Brain microvascular endothelial cell (primary cell): Measurements from ENCODE around the gene SNX21.

ENCODE experiments used
- DNase-seq: peaks from one replicate; pipeline ENCODE4 v3.0.0-alpha.2; 2020
- H3K27ac ChIP-seq: fragments of 250-450 bp; sonication (Bioruptor Pico); 2 replicates; pipeline ENCODE4 v1.5.1; 2020; ENCODE audit warnings: mild to moderate bottlenecking, moderate library complexity
- H3K27me3 ChIP-seq: fragments of 250-450 bp; sonication (Bioruptor Pico); replicated peaks from 2 replicates; pipeline ENCODE4 v1.5.1; 2020; ENCODE audit warnings: mild to moderate bottlenecking
- H3K36me3 ChIP-seq: fragments of 250-450 bp; sonication (Bioruptor Pico); replicated peaks from 2 replicates; pipeline ENCODE4 v1.5.1; 2020; ENCODE audit warnings: mild to moderate bottlenecking
- H3K4me3 ChIP-seq: 2 replicates; pipeline ENCODE4 v1.5.1; 2011; ENCODE audit warnings: low read depth, mild to moderate bottlenecking, control low read depth, low read length, moderate library complexity
- CTCF ChIP-seq: IDR thresholded peaks from 2 replicates; pipeline ENCODE4 v1.5.1; 2011; ENCODE audit warnings: low read depth, mild to moderate bottlenecking, moderate library complexity, low read length, control low read depth, inconsistent platforms; ENCODE audit errors: missing control alignments
- in situ Hi-C: cut with HindIII; loops from 2 replicates; pipeline ENCODE4 v1.10.0; 2017; ENCODE audit warnings: low sequenced_read_pairs, low pct_ligation_motif_present

The SNX21 gene

GRCh38 chr20:45859916-45860315 is 26.3 kb downstream of the SNX21 start:
- in situ Hi-C loops = no loop called here
- Histone ChIP-seq H3K27me3 (no peaks in the 10 kb centered on the region), H3K27ac (no peak overlapping the region), H3K4me3 (no peak overlapping the region), H3K36me3 (no peaks in the 10 kb centered on the region)
- DNase-seq = no peak
- TF ChIP-seq CTCF = no peak

DNA sequence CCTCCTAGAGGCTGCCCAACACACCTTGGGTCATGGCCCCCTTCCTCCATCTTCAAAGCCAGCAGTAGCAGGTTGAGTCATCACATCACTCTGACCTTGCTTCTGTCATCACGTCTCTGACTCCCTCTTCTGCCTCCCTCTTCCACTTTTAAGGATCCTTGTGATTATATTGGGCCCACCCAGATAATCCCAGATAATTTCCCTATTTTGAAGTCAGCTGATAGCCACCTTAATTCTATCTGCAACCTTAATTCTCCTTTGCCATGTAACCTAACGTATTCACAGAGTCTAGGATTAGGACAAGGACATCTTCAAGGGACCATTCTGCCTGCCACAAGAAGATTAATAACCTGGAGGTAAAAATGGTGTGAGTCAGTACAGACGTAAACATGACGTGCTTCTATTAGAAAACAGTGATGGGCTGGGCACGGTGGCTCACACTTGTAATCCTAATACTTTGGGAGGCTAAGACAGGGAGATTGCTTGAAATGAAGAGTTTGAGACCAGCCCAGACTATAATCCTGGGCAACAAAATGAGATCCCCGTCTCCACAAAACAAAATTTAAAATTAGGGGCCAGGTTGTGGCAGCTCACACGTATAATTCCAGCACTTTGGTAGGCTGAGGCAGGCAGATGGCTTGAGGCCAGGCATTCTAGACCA is 27.1 kb downstream of the SNX21 start:
- H3K4me3 ChIP-seq = no peak overlapping the region
- H3K27ac ChIP-seq = no peak overlapping the region
- no peak for DNase-seq
- in situ Hi-C loops = no loop called here
- no peak for TF ChIP-seq CTCF
- no peaks in the 10 kb centered on the region for H3K27me3 ChIP-seq
- H3K36me3 ChIP-seq = no peaks in the 10 kb centered on the region

DNA sequence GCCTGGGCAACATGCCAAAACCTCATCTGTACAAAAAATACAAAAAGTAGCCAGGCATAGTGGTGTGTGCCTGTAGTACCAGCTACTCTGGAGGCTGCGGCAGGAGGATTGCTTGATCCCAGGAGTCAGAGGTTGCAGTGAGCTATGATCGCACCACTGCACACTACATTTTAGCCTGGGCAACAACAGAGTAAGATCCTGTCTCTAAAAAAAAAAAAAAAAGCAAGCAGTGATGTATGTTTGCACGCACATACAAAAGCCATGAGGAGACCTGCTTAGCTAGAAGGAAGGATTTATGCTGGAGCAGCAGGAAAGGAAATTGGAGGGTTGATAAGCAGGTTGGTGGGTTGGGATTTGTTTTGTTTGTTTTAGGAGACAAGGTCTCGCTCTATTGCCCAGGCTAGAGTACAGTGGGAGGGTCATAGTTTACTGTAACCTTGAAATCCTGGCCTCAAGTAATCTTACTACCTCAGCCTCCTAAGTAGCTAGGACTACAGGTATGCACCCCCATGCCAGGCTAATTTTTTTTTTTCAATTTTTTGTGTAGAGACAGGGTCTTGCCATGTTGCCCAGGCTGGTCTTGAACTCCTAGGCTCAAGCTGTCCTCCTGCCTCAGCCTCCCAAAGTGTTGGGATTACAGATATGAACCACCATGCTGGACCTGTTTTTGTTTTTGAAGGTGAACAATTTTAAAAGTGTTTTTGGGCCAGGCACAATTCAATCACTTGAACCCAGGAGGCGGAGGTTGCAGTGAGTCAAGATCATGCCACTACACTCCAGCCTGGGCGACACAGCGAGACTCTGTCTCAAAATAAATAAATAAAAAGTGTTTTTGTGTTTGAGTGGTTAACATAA is 27.8 kb downstream of the SNX21 start:
- no peaks in the 10 kb centered on the region for H3K27me3 ChIP-seq
- in situ Hi-C loops = no loop called here
- no peak overlapping the region for H3K27ac ChIP-seq
- no peak for DNase-seq
- TF ChIP-seq CTCF = no peak
- H3K36me3 ChIP-seq = no peaks in the 10 kb centered on the region
- H3K4me3 ChIP-seq = no peak overlapping the region

DNA sequence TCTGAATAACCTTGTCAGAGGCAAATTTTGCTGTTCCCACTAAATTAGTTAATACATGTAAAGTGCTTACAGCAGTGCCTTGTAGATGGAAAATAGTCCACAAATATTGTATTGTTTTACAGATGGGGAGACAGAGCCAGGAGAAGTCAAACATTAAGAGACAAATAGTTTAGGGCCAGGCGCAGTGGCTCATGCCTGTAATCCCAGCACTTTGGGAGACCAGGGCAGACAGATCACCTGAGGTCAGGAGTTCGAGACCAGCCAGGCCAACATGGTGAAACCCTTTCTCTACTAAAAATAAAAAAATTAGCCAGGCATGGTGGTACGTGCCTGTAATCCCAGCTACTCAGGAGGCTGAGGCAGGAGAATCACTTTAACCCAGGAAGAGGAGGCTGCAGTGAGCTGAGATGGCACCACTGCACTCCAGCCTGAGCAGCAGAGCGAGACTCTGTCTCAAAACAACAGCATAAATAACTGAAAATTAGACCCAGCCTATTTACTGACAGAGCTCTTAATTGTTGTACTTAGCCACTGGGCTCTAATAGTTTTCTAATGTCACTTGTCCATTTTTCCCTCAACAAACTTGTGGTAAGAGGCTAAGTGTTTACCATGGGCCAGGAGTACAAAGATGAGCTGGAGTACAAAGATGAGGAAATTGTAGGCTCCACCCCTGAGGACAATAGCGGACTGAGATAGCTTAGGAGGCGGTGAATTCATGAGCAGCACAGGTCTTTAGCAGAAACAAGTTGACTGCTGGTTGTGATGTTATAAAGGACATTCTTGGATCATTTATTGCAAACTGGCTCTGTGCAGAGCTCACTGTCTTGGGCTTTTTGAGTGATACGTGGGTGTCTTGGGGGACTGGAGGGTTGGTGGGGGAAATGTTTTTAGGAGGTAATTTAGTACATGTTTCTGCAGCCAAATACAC is 30.2 kb downstream of the SNX21 start:
- Histone ChIP-seq H3K27ac (no peak overlapping the region), H3K36me3 (no peaks in the 10 kb centered on the region), H3K4me3 (no peak overlapping the region), H3K27me3 (no peaks in the 10 kb centered on the region)
- DNase-seq = no peak
- no peak for TF ChIP-seq CTCF
- in situ Hi-C loops = no loop called here

- H3K27ac ChIP-seq = no peak overlapping the region
- no peak overlapping the region for H3K4me3 ChIP-seq
- H3K36me3 ChIP-seq = no peaks in the 10 kb centered on the region
- no peaks in the 10 kb centered on the region for H3K27me3 ChIP-seq
- no peak for DNase-seq
- no peak for TF ChIP-seq CTCF
- in situ Hi-C loops = no loop called here
These were observed 32.9 kb downstream of the SNX21 start for GRCh38 chr20:45866454-45866853.
